HepG2 (cell line): Measurements from ENCODE around the gene CCDC148. TPM values are rescaled to one million over a fixed set of nuclear protein-coding genes. Genes with fewer than 3 reads are reported as not detected.
A peak's percentile ranks its signal among the peaks of the same experiment; 100 is the strongest.

Experiments
- ATAC-seq: fragments of 200-7000 bp; cut with Tn5 transposase; 3 replicates; pipeline ENCODE4 v1.9.1; 2020; ENCODE audit warnings: mild to moderate bottlenecking, moderate library complexity
- BruUV-seq: library from RNA; stranded (reverse); fragments of 400-500 nt; replicated peaks from 2 replicates; lab custom pipeline; 2021; lab: Mats Ljungman, UMichigan
- CTCF ChIA-PET: fragments of 300-600 bp; formaldehyde crosslinking; extraction: SDS; loops from one replicate; lab custom pipeline; 2021; ENCODE audit warnings: low total read pairs, inconsistent platforms, low intra/inter-chr PET ratio; lab: Yijun Ruan, JAX
- POLR2A ChIA-PET: fragments of 350-600 bp; sonication (Branson Sonifier 250); formaldehyde crosslinking; loops from one replicate; lab custom pipeline; 2020; ENCODE audit warnings: antibody characterized with exemption, inconsistent platforms; lab: Yijun Ruan, JAX
- DNase-seq: peaks from one replicate; pipeline ENCODE4 v3.0.0-alpha.2; 2015; ENCODE audit warnings: low spot score
- FAIRE-seq: peaks from 3 replicates; lab custom pipeline; 2011; peaks lifted over from hg19 to GRCh38; lab: Jason Lieb, UNC
- H2AFZ ChIP-seq: one replicate; pipeline ENCODE4 v1.6.1; 2011; ENCODE audit warnings: low read length, inconsistent platforms
- H3K27ac ChIP-seq: fragments of 300-600 bp; 3 replicates; pipeline ENCODE4 v1.8.0; 2011; ENCODE audit warnings: mixed run types, mild to moderate bottlenecking, mixed read lengths, low read length, inconsistent platforms; ENCODE audit not compliant: insufficient read depth; ENCODE audit errors: extremely low read length
- H3K27me3 ChIP-seq, 2 experiments: fragments of 200-600 bp in 1 of 2; 2 replicates in 1 of 2; 3 replicates in 1 of 2; pipeline versions ENCODE4 v1.6.0 to v1.8.0; 2011; ENCODE audit warnings: low read length in 2 of 2, mild to moderate bottlenecking in 2 of 2, moderate library complexity in 2 of 2, inconsistent platforms in 1 of 2; ENCODE audit not compliant: insufficient read depth in 2 of 2, control insufficient read depth in 1 of 2
- H3K36me3 ChIP-seq, 2 experiments: fragments of 200-600 bp in 1 of 2; replicated peaks in 1 of 2; 2 replicates in 1 of 2; 3 replicates in 1 of 2; pipeline versions ENCODE4 v1.5.1 to v1.8.0; 2011; ENCODE audit warnings: low read length in 2 of 2, inconsistent platforms in 1 of 2; ENCODE audit not compliant: insufficient read depth in 2 of 2, control insufficient read depth in 1 of 2
- H3K4me1 ChIP-seq: 2 replicates; pipeline ENCODE4 v1.5.1; 2012; ENCODE audit warnings: low read length, inconsistent platforms; ENCODE audit not compliant: insufficient read depth
- H3K4me2 ChIP-seq: 2 replicates; pipeline ENCODE4 v1.6.0; 2011; ENCODE audit warnings: low read depth, low read length, inconsistent platforms
- H3K4me3 ChIP-seq, 3 experiments: fragments of 200-600 bp in 1 of 3; sonication (generic), shearing (Covaris generic) in 1 of 3; replicated peaks in 1 of 3; 2 replicates each; pipeline ENCODE4 v1.5.1; 2011 to 2016; ENCODE audit warnings: low read length in 3 of 3, inconsistent platforms in 2 of 3, low read depth in 2 of 3, mild to moderate bottlenecking in 2 of 3, control low read depth in 1 of 3, mixed read lengths in 1 of 3; ENCODE audit not compliant: insufficient read depth in 1 of 3
- H3K79me2 ChIP-seq: one replicate; pipeline ENCODE4 v1.6.1; 2011; ENCODE audit warnings: low read length, inconsistent platforms; ENCODE audit not compliant: insufficient read depth
- H3K9ac ChIP-seq: 2 replicates; pipeline ENCODE4 v1.6.0; 2011; ENCODE audit warnings: mild to moderate bottlenecking, low read depth, low read length, inconsistent platforms; ENCODE audit not compliant: insufficient read depth
- H3K9me3 ChIP-seq: 2 replicates; pipeline ENCODE4 v1.5.1; 2012; ENCODE audit warnings: mild to moderate bottlenecking, low read length
- H4K20me1 ChIP-seq: 2 replicates; pipeline ENCODE4 v1.6.0; 2011; ENCODE audit warnings: inconsistent platforms, mild to moderate bottlenecking, low read length, moderate library complexity; ENCODE audit not compliant: insufficient read depth
- FOSL2 ChIP-seq: sonication (generic); formaldehyde crosslinking; IDR thresholded peaks from 2 replicates; pipeline ENCODE4 v1.4.0; 2020; ENCODE audit warnings: missing genetic modification reagents
- HMGXB3 ChIP-seq: sonication (generic); formaldehyde crosslinking; IDR thresholded peaks from 2 replicates; pipeline ENCODE4 v1.4.0; 2020; ENCODE audit warnings: missing genetic modification reagents, borderline replicate concordance
- MAFF ChIP-seq: IDR thresholded peaks from 2 replicates; pipeline ENCODE4 v1.6.1; 2011; ENCODE audit warnings: low read depth, low read length, improper control_type of control experiment
- MAFK ChIP-seq, 2 experiments: IDR thresholded peaks in 1 of 2; conservative IDR thresholded peaks in 1 of 2; 2 replicates each; pipeline ENCODE4 v1.6.1; 2011; ENCODE audit warnings: improper control_type of control experiment in 2 of 2, low read length in 2 of 2
- RNF219 ChIP-seq: sonication (generic); formaldehyde crosslinking; IDR thresholded peaks from 2 replicates; pipeline ENCODE4 v1.5.0; 2020; ENCODE audit warnings: mild to moderate bottlenecking, missing genetic modification reagents
- TCF12 ChIP-seq, 2 experiments: fragments of 450-650 bp in 1 of 2; sonication (generic) in 1 of 2; formaldehyde crosslinking in 1 of 2; IDR thresholded peaks; 2 replicates each; pipeline versions ENCODE4 v1.6.1 to v1.8.0; 2017 to 2022; ENCODE audit warnings: antibody characterized with exemption in 1 of 2, mild to moderate bottlenecking in 1 of 2, missing genetic modification reagents in 1 of 2, moderate library complexity in 1 of 2
- ZIK1 ChIP-seq: sonication (generic); formaldehyde crosslinking; IDR thresholded peaks from 2 replicates; pipeline ENCODE4 v1.5.0; 2020; ENCODE audit warnings: mild to moderate bottlenecking, low read depth, missing genetic modification reagents, borderline replicate concordance
- ZNF235 ChIP-seq: sonication (generic); formaldehyde crosslinking; IDR thresholded peaks from 2 replicates; pipeline ENCODE4 v1.8.1; 2023; ENCODE audit warnings: mild to moderate bottlenecking, missing genetic modification reagents, borderline replicate concordance
- WGBS: methylation state at CpG from one replicate; pipeline ENCODE4 v1.1.6; 2017; ENCODE audit warnings: low lambda C conversion rate; 5-methylcytosine and 5-hydroxymethylcytosine counted together
- in situ Hi-C: cut with HindIII; loops from 2 replicates; pipeline ENCODE4 v1.10.0; 2017; ENCODE audit warnings: low pct_unique_long_range_greater_than_20kb; ENCODE audit not compliant: extremely low pct_ligation_motif_present
- intact Hi-C: fragments of 100-400 bp; cut with micrococcal nuclease; formaldehyde crosslinking; loops from one replicate; pipeline ENCODE4 v1.10.0; 2022; ENCODE audit not compliant: unreplicated experiment
- polyA plus RNA-seq, 8 experiments: library from polyadenylated mRNA; depleted of rRNA in 3 of 8; stranded (reverse) in 7 of 8; unstranded in 1 of 8; fragments of >200 nt; fragmentation: Illumina TruSeq in 4 of 8; extraction: Trizol in 4 of 8; gene quantifications; 2 replicates each; pipeline versions ENCODE4 v1.2.1 to v1.2.3, GENCODE V29; 2011 to 2016; ENCODE audit warnings: low read depth in 4 of 8, missing spikeins in 1 of 8, mixed read lengths in 1 of 8; ENCODE audit not compliant: insufficient read depth in 1 of 8
- total RNA-seq, 5 experiments: library from RNA; depleted of rRNA; stranded (reverse); fragments of >200 nt; fragmentation: Illumina TruSeq; extraction: Trizol; gene quantifications; 2 replicates each; pipeline ENCODE4 v1.2.3, GENCODE V29; 2016; ENCODE audit warnings: low read depth in 1 of 5

CCDC148 gene
- total and polyA plus RNA-seq, 2 of the 13 experiments (the other 11 are each of a cell fraction or from before 2014, with no cell fraction given) = 0.30 to 0.49 TPM

- peaks cover 0 to 7% of the 10 kb centered on the region in 2 experiments; a peak in 1 of 5 replicates for H3K27me3 ChIP-seq
- no peaks in the 10 kb centered on the region for H3K4me1 ChIP-seq
- WGBS = 5% methylated on average over 2 of the region's 2 CpGs
- intact Hi-C loops (no loop called here), in situ Hi-C loops (no loop called here)
- TF ChIP-seq FOSL2 (CRISPR knock-in tag) (0 out of 2 replicates have a peak, but pooled peaks have one; percentile 28), ZIK1 (CRISPR knock-in tag) (no peak), ZNF235 (CRISPR knock-in tag) (no peak), RNF219 (CRISPR knock-in tag) (no peak)
- H3K4me3 ChIP-seq = no peak overlapping the region
- H3K79me2 ChIP-seq = no peaks in the 10 kb centered on the region
- POLR2A ChIA-PET = no interaction called here
- no peak for ATAC-seq
- no peak overlapping the region for H3K9ac ChIP-seq
- DNase-seq = peak; percentile 23
- H3K4me2 ChIP-seq = no peak overlapping the region
- no peak overlapping the region for H3K27ac ChIP-seq
- CTCF ChIA-PET = no interaction called here
- no peak for FAIRE-seq
- H2AFZ ChIP-seq = no peak overlapping the region
- no TSS peak for BruUV-seq
- no peaks in the 10 kb centered on the region for H3K36me3 ChIP-seq
- no peaks in the 10 kb centered on the region for H4K20me1 ChIP-seq
- no peaks in the 10 kb centered on the region for H3K9me3 ChIP-seq
These were observed 64.7 kb downstream of the CCDC148 start for GRCh38 chr2:158391876-158392275.

GRCh38 chr2:158391361-158391760 is 65.2 kb downstream of the CCDC148 start:
- H2AFZ ChIP-seq = no peak overlapping the region
- TF ChIP-seq MAFF (peak; percentile 61; the same call in 1 of the 2 replicates), TCF12 (IDR thresholded peaks at IDR 0.05) (no peak), TCF12 (CRISPR knock-in tag; IDR thresholded peaks at IDR 0.05) (no peak), HMGXB3 (CRISPR knock-in tag) (no peak), MAFK (conservative IDR thresholded peaks at IDR 0.05 in 1 of 2, IDR thresholded peaks at IDR 0.05 in 1 of 2; ENCODE audit: low read length in 2 of 2) (peak; percentile 61 to 88; a peak in 3 of 4 replicates)
- peaks cover 0 to 2% of the 10 kb centered on the region in 2 experiments; a peak in 1 of 5 replicates for H3K27me3 ChIP-seq
- ATAC-seq = no peak
- no peak overlapping the region for H3K9ac ChIP-seq
- BruUV-seq = no TSS peak
- H3K4me3 ChIP-seq = no peak overlapping the region
- no peak for DNase-seq
- in situ Hi-C loops = no loop called here
- no peak for FAIRE-seq
- H3K79me2 ChIP-seq = no peaks in the 10 kb centered on the region
- intact Hi-C loops = no loop called here
- H3K36me3 ChIP-seq = no peaks in the 10 kb centered on the region
- H3K4me1 ChIP-seq = no peaks in the 10 kb centered on the region
- no peaks in the 10 kb centered on the region for H4K20me1 ChIP-seq
- no peaks in the 10 kb centered on the region for H3K9me3 ChIP-seq
- H3K4me2 ChIP-seq = no peak overlapping the region
- H3K27ac ChIP-seq = no peak overlapping the region
- POLR2A ChIA-PET = no interaction called here
- CTCF ChIA-PET = no interaction called here
